Kidney (tissue), 14 donors: ENCODE measurements around the gene MB21D2. TPM values are rescaled to one million over a fixed set of nuclear protein-coding genes. Genes with fewer than 3 reads are reported as not detected.

Experiments used
- DNase-seq, 5 donors: peaks; one replicate each; pipeline ENCODE4 v3.0.0-alpha.2; 2013 to 2020
- FAIRE-seq: peaks from 2 replicates; lab custom pipeline; 2012; peaks lifted over from hg19 to GRCh38; lab: Jason Lieb, UNC
- H3K27ac ChIP-seq, 2 donors: one replicate each; pipeline ENCODE4 v1.7.0; 2013; ENCODE audit warnings: low read depth in 2 of 2, low read length in 2 of 2, inconsistent platforms in 1 of 2
- H3K27me3 ChIP-seq: one replicate; pipeline ENCODE4 v1.7.1; 2013; ENCODE audit warnings: low read length, inconsistent platforms; ENCODE audit not compliant: control insufficient read depth, insufficient read depth
- H3K36me3 ChIP-seq, 3 donors: one replicate each; pipeline versions ENCODE4 v1.7.0 to v1.7.1; 2013; ENCODE audit warnings: low read length in 3 of 3, control low read depth in 1 of 3, inconsistent platforms in 1 of 3; ENCODE audit not compliant: insufficient read depth in 3 of 3, control insufficient read depth in 2 of 3
- H3K4me1 ChIP-seq, 3 donors: one replicate each; pipeline versions ENCODE4 v1.7.0 to v1.7.1; 2013; ENCODE audit warnings: low read length in 3 of 3, inconsistent platforms in 1 of 3, low read depth in 1 of 3; ENCODE audit not compliant: control insufficient read depth in 2 of 3, insufficient read depth in 2 of 3
- H3K4me3 ChIP-seq, 3 donors: one replicate each; pipeline versions ENCODE4 v1.7.0 to v1.8.1; 2013; ENCODE audit warnings: low read length in 3 of 3, control low read depth in 1 of 3, inconsistent platforms in 1 of 3
- H3K9ac ChIP-seq, 3 donors: one replicate each; pipeline versions ENCODE4 v1.7.0 to v1.7.1; 2013; ENCODE audit warnings: low read length in 3 of 3, control low read depth in 1 of 3, inconsistent platforms in 1 of 3
- H3K9me3 ChIP-seq, 3 donors: one replicate each; pipeline versions ENCODE4 v1.7.0 to v1.7.1; 2013; ENCODE audit warnings: low read length in 3 of 3, control low read depth in 1 of 3, inconsistent platforms in 1 of 3; ENCODE audit not compliant: control insufficient read depth in 2 of 3, insufficient read depth in 1 of 3
- intact Hi-C: fragments of 100-400 bp; cut with DNase I; formaldehyde crosslinking; loops from one replicate; pipeline ENCODE4 v1.11.1; 2022
- polyA plus RNA-seq: library from polyadenylated mRNA; stranded (reverse); fragments of 350-450 nt; fragmentation: Illumina TruSeq; extraction: RNeasy Lipid Tissue Mini Kit (QIAGEN cat#74804); gene quantifications from one replicate; pipeline ENCODE4 v1.2.3, GENCODE V29; 2014; ENCODE audit warnings: low read depth, low replicate concordance; ENCODE audit not compliant: insufficient read depth
- total RNA-seq: library from RNA; stranded (reverse); fragmentation: NEBNext Ultra II Directional; extraction: Animal tissue kit (Norgen Biotek cat#: 25700); gene quantifications from one replicate; pipeline ENCODE4 v1.2.1, GENCODE V29; 2021
- TF ChIP-seq, protein P1 (sequence below): IDR thresholded peaks from 3 replicates; pipeline ENCODE4 v1.5.1; 2012; ENCODE audit warnings: mild to moderate bottlenecking, moderate library complexity, borderline replicate concordance; ENCODE audit not compliant: insufficient read depth; ENCODE audit errors: extremely low read depth
- donor health status: control.
- donor health status: control.
- donor health status: control.
- donor health status: control.
- donor health status: control.
- donor health status: DM: yes; HTN: yes; CAD: no.
- donor health status: Normal renal cell carcinoma (clear cell type).

The MB21D2 gene
- total and polyA plus RNA-seq, 2 donors from 2014 or later: 3.2 to 3.9 TPM

GRCh38 chr3:192842138-192842537 is 75.5 kb downstream of the MB21D2 start:
- H3K9ac ChIP-seq: no peak overlapping the region
- FAIRE-seq (no peak), DNase-seq (no peak)
- intact Hi-C loops: no loop called here
- H3K9me3 ChIP-seq: no peaks in the 10 kb centered on the region
- TF ChIP-seq, protein P1, sequence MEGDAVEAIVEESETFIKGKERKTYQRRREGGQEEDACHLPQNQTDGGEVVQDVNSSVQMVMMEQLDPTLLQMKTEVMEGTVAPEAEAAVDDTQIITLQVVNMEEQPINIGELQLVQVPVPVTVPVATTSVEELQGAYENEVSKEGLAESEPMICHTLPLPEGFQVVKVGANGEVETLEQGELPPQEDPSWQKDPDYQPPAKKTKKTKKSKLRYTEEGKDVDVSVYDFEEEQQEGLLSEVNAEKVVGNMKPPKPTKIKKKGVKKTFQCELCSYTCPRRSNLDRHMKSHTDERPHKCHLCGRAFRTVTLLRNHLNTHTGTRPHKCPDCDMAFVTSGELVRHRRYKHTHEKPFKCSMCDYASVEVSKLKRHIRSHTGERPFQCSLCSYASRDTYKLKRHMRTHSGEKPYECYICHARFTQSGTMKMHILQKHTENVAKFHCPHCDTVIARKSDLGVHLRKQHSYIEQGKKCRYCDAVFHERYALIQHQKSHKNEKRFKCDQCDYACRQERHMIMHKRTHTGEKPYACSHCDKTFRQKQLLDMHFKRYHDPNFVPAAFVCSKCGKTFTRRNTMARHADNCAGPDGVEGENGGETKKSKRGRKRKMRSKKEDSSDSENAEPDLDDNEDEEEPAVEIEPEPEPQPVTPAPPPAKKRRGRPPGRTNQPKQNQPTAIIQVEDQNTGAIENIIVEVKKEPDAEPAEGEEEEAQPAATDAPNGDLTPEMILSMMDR: no peak
- H3K27ac ChIP-seq: no peak overlapping the region
- no peaks in the 10 kb centered on the region for H3K4me1 ChIP-seq
- H3K4me3 ChIP-seq: no peak overlapping the region
- H3K27me3 ChIP-seq: no peaks in the 10 kb centered on the region
- H3K36me3 ChIP-seq: no peaks in the 10 kb centered on the region

DNA sequence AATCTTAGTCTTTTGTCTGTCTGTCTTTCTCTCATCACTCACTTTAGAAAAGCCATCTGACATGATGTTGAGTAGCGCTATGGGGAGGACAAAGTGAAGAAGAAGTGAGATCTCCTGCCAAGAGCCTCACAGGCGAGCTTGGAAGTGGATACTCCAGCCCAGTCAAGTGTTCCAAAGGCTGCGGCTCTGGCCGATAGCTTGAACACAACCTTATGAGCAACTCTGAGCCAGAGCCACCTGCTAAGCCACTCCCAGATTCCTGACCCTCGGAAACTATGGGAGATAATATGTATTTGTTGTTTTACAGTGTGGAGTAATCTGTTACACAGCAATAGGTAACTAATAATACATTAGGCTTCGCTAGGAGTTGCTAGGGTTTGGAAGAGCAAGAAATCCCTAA is 76.2 kb downstream of the MB21D2 start:
- no peaks in the 10 kb centered on the region for H3K36me3 ChIP-seq
- TF ChIP-seq, protein P1: no peak
- intact Hi-C loops: no loop called here
- no peak overlapping the region for H3K27ac ChIP-seq
- H3K27me3 ChIP-seq: no peaks in the 10 kb centered on the region
- H3K4me3 ChIP-seq: no peak overlapping the region
- no peaks in the 10 kb centered on the region for H3K9me3 ChIP-seq
- FAIRE-seq (no peak), DNase-seq (no peak)
- no peak overlapping the region for H3K9ac ChIP-seq
- H3K4me1 ChIP-seq: no peaks in the 10 kb centered on the region

- Histone ChIP-seq H3K27me3 (no peaks in the 10 kb centered on the region), H3K4me3 (no peak overlapping the region), H3K36me3 (no peaks in the 10 kb centered on the region), H3K9me3 (no peaks in the 10 kb centered on the region), H3K4me1 (no peaks in the 10 kb centered on the region), H3K27ac (no peak overlapping the region), H3K9ac (no peak overlapping the region)
- TF ChIP-seq, protein P1: no peak
- intact Hi-C loops: no loop called here
- DNase-seq (no peak), FAIRE-seq (no peak)
Measured at GRCh38 chr3:192840143-192840836, 77.4 kb downstream of the MB21D2 start.
